ENCODE measurements around the gene CELSR1. TPM values are rescaled to one million over a fixed set of nuclear protein-coding genes. Genes with fewer than 3 reads are reported as not detected.

The CELSR1 gene
- total and polyA plus RNA-seq, 9 donors: 0.63 to 25.2 (median 2.9) TPM

- intact Hi-C loops (cut with DNase I): loop anchor here in 2 of 4 donors (10.0 kb wide), 2 partner anchors 172 to 542 kb away; no protein-coding TSS in a partner anchor
- DNase-seq: no peak
- TF ChIP-seq CTCF (IDR thresholded peaks at IDR 0.05): no peak
- no peak for TF ChIP-seq POLR2A (IDR thresholded peaks at IDR 0.05)
- TF ChIP-seq EP300 (IDR thresholded peaks at IDR 0.05): no peak
- H3K4me1 ChIP-seq (ENCODE audit: insufficient read depth): no peaks in the 10 kb centered on the region
- H3K4me3 ChIP-seq: no peak overlapping the region
- 1 to 8% (median 3%) methylated on average over 33 to 118 of the region's 118 CpGs for WGBS, 3 donors
- H3K9me3 ChIP-seq: no peaks in the 10 kb centered on the region
- no peaks in the 10 kb centered on the region for H3K27me3 ChIP-seq
- H3K27ac ChIP-seq: no peak overlapping the region
- H3K36me3 ChIP-seq: no peaks in the 10 kb centered on the region
These were observed 739 bp downstream of the CELSR1 start for GRCh38 chr22:46536537-46537224.

- Histone ChIP-seq H3K4me3 (no peak overlapping the region), H3K9me3 (no peaks in the 10 kb centered on the region), H3K27ac (no peak overlapping the region), H3K4me1 (ENCODE audit: insufficient read depth) (no peaks in the 10 kb centered on the region), H3K36me3 (no peaks in the 10 kb centered on the region), H3K27me3 (no peaks in the 10 kb centered on the region)
- intact Hi-C loops (cut with DNase I): loop anchor here in 2 of 4 donors (10.0 kb wide), 2 partner anchors 171 to 541 kb away; no protein-coding TSS in a partner anchor
- WGBS, 3 donors: 66 to 77% (median 73%) methylated on average over 64 to 78 of the region's 78 CpGs
- TF ChIP-seq POLR2A (IDR thresholded peaks at IDR 0.05) (no peak), CTCF (IDR thresholded peaks at IDR 0.05) (no peak), EP300 (IDR thresholded peaks at IDR 0.05) (no peak)
- no peak for DNase-seq
These were observed 1.4 kb downstream of the CELSR1 start for GRCh38 chr22:46535876-46536536.

- no peak for DNase-seq
- Histone ChIP-seq H3K36me3 (no peaks in the 10 kb centered on the region), H3K27ac (no peak overlapping the region), H3K9me3 (no peaks in the 10 kb centered on the region), H3K27me3 (no peaks in the 10 kb centered on the region), H3K4me3 (no peak overlapping the region), H3K4me1 (ENCODE audit: insufficient read depth) (no peaks in the 10 kb centered on the region)
- 96 to 97% (median 97%) methylated on average over 41 to 45 of the region's 45 CpGs for WGBS, 3 donors
- intact Hi-C loops (cut with DNase I): loop anchor here in 2 of 4 donors (10.0 kb wide), 2 partner anchors 170 to 540 kb away; no protein-coding TSS in a partner anchor
- no peak for TF ChIP-seq POLR2A (IDR thresholded peaks at IDR 0.05)
- no peak for TF ChIP-seq EP300 (IDR thresholded peaks at IDR 0.05)
- TF ChIP-seq CTCF (IDR thresholded peaks at IDR 0.05): no peak
These were observed 2.4 kb downstream of the CELSR1 start for GRCh38 chr22:46534901-46535630.

GRCh38 chr22:46534177-46534776 is 3.1 kb downstream of the CELSR1 start:
- Histone ChIP-seq H3K9me3 (no peaks in the 10 kb centered on the region), H3K27me3 (no peaks in the 10 kb centered on the region), H3K4me1 (ENCODE audit: insufficient read depth) (no peaks in the 10 kb centered on the region), H3K4me3 (no peak overlapping the region), H3K27ac (no peak overlapping the region), H3K36me3 (no peaks in the 10 kb centered on the region)
- TF ChIP-seq POLR2A (IDR thresholded peaks at IDR 0.05) (no peak), EP300 (IDR thresholded peaks at IDR 0.05) (no peak), CTCF (IDR thresholded peaks at IDR 0.05) (no peak)
- WGBS, 3 donors: 96 to 97% (median 97%) methylated on average over 30 of the region's 30 CpGs
- DNase-seq: no peak
- intact Hi-C loops (cut with DNase I): loop anchor here in 2 of 4 donors (10.0 kb wide), 2 partner anchors 169 to 539 kb away; no protein-coding TSS in a partner anchor

All from ovary (tissue), 9 donors.